Gastroesophageal sphincter (tissue), 4 donors: ENCODE measurements around the gene SACM1L. TPM values are rescaled to one million over a fixed set of nuclear protein-coding genes. Genes with fewer than 3 reads are reported as not detected.

Experiments used
- ATAC-seq: fragments of 150-250 bp; one replicate; pipeline ENCODE4 v1.9.1; 2016; ENCODE audit warnings: mild to moderate bottlenecking, moderate library complexity
- H3K27ac ChIP-seq, 4 donors: fragments of 200-600 bp; sonication (generic) in 3 of 4; 1 replicate in 3 of 4; 2 replicates in 1 of 4; pipeline ENCODE4 v1.5.1; 2016 to 2019
- H3K27me3 ChIP-seq: fragments of 200-600 bp; sonication (generic); one replicate; pipeline ENCODE4 v1.5.1; 2019
- H3K36me3 ChIP-seq, 2 donors: fragments of 200-600 bp; sonication (generic); one replicate each; pipeline ENCODE4 v1.5.1; 2019; ENCODE audit warnings: control low read depth in 1 of 2
- H3K4me1 ChIP-seq, 3 donors: fragments of 200-600 bp; sonication (generic); 1 replicate in 2 of 3; 2 replicates in 1 of 3; pipeline ENCODE4 v1.5.1; 2016 to 2019; ENCODE audit warnings: control low read depth in 2 of 3
- H3K4me3 ChIP-seq, 2 donors: fragments of 200-600 bp; sonication (generic); one replicate each; pipeline ENCODE4 v1.5.1; 2019; ENCODE audit warnings: mild to moderate bottlenecking in 1 of 2, moderate library complexity in 1 of 2
- H3K9me3 ChIP-seq, 3 donors: fragments of 200-600 bp; sonication (generic); one replicate each; pipeline ENCODE4 v1.5.1; 2017 to 2019; ENCODE audit warnings: control low read depth in 2 of 3
- CTCF ChIP-seq, 4 experiments: fragments of 200-600 bp in 2 of 4; fragments of 450-650 bp in 2 of 4; sonication (generic) in 1 of 4; IDR thresholded peaks; one replicate each; pipeline ENCODE4 v1.5.1; 2017 to 2019; ENCODE audit warnings: antibody characterized with exemption in 4 of 4, mild to moderate bottlenecking in 2 of 4, moderate library complexity in 2 of 4
- EP300 ChIP-seq: sonication (generic); formaldehyde crosslinking; IDR thresholded peaks from one replicate; pipeline ENCODE4 v1.6.1; 2017; ENCODE audit warnings: antibody characterized with exemption, mild to moderate bottlenecking
- POLR2A ChIP-seq, 2 donors: fragments of 450-650 bp; IDR thresholded peaks; one replicate each; pipeline ENCODE4 v1.6.1; 2017; ENCODE audit warnings: antibody characterized with exemption in 2 of 2, mild to moderate bottlenecking in 2 of 2, moderate library complexity in 1 of 2
- POLR2AphosphoS5 ChIP-seq: sonication (generic); formaldehyde crosslinking; IDR thresholded peaks from one replicate; pipeline ENCODE4 v1.6.1; 2017; ENCODE audit warnings: antibody characterized with exemption
- WGBS, 2 donors: methylation state at CpG; one replicate each; pipeline ENCODE4 v1.1.5; 2018; ENCODE audit warnings: low coverage in 1 of 2; 5-methylcytosine and 5-hydroxymethylcytosine counted together
- total RNA-seq, 4 donors: library from RNA; depleted of rRNA; stranded (reverse); fragments of >200 nt; gene quantifications; one replicate each; pipeline ENCODE4 v1.1.0, GENCODE V29; 2016

SACM1L gene
- total RNA-seq, 4 donors from 2014 or later: 31.9 to 52.6 (median 38.2) TPM

- H3K9me3 ChIP-seq: peaks cover 0 to 18% (median 0%) of the 10 kb centered on the region in 3 donors
- H3K4me3 ChIP-seq: no peak overlapping the region
- WGBS, 2 donors: 50 to 67% methylated on average over 1 to 2 of the region's 3 CpGs
- no peaks in the 10 kb centered on the region for H3K4me1 ChIP-seq
- no peaks in the 10 kb centered on the region for H3K27me3 ChIP-seq
- TF ChIP-seq CTCF (IDR thresholded peaks at IDR 0.05) (no peak), POLR2AphosphoS5 (no peak), EP300 (no peak), POLR2A (IDR thresholded peaks at IDR 0.05) (no peak)
- no peak overlapping the region for H3K27ac ChIP-seq
- ATAC-seq: no peak
- no peaks in the 10 kb centered on the region for H3K36me3 ChIP-seq
Observed at GRCh38 chr3:45785605-45786150, 96.5 kb downstream of the SACM1L start.

- ATAC-seq: no peak
- H3K36me3 ChIP-seq: no peaks in the 10 kb centered on the region
- H3K9me3 ChIP-seq: peaks cover 0 to 18% (median 0%) of the 10 kb centered on the region in 3 donors
- no peak overlapping the region for H3K27ac ChIP-seq
- TF ChIP-seq CTCF (IDR thresholded peaks at IDR 0.05) (no peak), EP300 (no peak), POLR2AphosphoS5 (no peak), POLR2A (IDR thresholded peaks at IDR 0.05) (no peak)
- 86 to 97% methylated on average over 3 to 4 of the region's 4 CpGs for WGBS, 2 donors
- H3K27me3 ChIP-seq: no peaks in the 10 kb centered on the region
- no peak overlapping the region for H3K4me3 ChIP-seq
- no peaks in the 10 kb centered on the region for H3K4me1 ChIP-seq
Observed at GRCh38 chr3:45786801-45787495, 97.8 kb downstream of the SACM1L start.

- H3K36me3 ChIP-seq: no peaks in the 10 kb centered on the region
Observed at GRCh38 chr3:45787551-45787950, 98.4 kb downstream of the SACM1L start.

GRCh38 chr3:45789235-45789812 is 100.1 kb downstream of the SACM1L start:
- no peak for ATAC-seq
- peaks cover 11% of the 10 kb centered on the region for H3K27me3 ChIP-seq
- 71 to 85% methylated on average over 4 of the region's 4 CpGs for WGBS, 2 donors

More at GRCh38 chr3:45787551-45787950, 98.4 kb downstream of the SACM1L start:
- WGBS, 2 donors: 100% methylated on average over 2 of the region's 2 CpGs; no CpG with 5 or more reads in 1 of the 2 donors
- H3K27me3 ChIP-seq: no peaks in the 10 kb centered on the region
- H3K4me3 ChIP-seq: no peak overlapping the region
- H3K27ac ChIP-seq: no peak overlapping the region
- no peaks in the 10 kb centered on the region for H3K4me1 ChIP-seq
- H3K9me3 ChIP-seq: peaks cover 0 to 18% (median 0%) of the 10 kb centered on the region in 3 donors
- no peak for ATAC-seq
- TF ChIP-seq EP300 (no peak), POLR2AphosphoS5 (no peak), CTCF (IDR thresholded peaks at IDR 0.05) (no peak), POLR2A (IDR thresholded peaks at IDR 0.05) (no peak)

More at GRCh38 chr3:45789235-45789812, 100.1 kb downstream of the SACM1L start:
- peaks cover 0 to 18% (median 0%) of the 10 kb centered on the region in 3 donors for H3K9me3 ChIP-seq
- H3K36me3 ChIP-seq: no peaks in the 10 kb centered on the region
- H3K4me1 ChIP-seq: no peaks in the 10 kb centered on the region
- no peak overlapping the region for H3K4me3 ChIP-seq
- TF ChIP-seq POLR2A (IDR thresholded peaks at IDR 0.05): no peak
- no peak for TF ChIP-seq CTCF (IDR thresholded peaks at IDR 0.05)
- TF ChIP-seq POLR2AphosphoS5: no peak
- no peak for TF ChIP-seq EP300
- H3K27ac ChIP-seq: no peak overlapping the region
